Vagina (tissue), 2 donors: Measurements from ENCODE around the gene LTO1.

Experiments
- POLR2A ChIP-seq, 2 donors: fragments of 450-650 bp; IDR thresholded peaks; one replicate each; pipeline ENCODE4 v1.6.1; 2017; ENCODE audit warnings: antibody characterized with exemption in 2 of 2, mild to moderate bottlenecking in 2 of 2, moderate library complexity in 2 of 2
- TF ChIP-seq, protein P1 (sequence below), 3 experiments: fragments of 450-650 bp in 2 of 3; fragments of 200-600 bp in 1 of 3; sonication (generic) in 1 of 3; IDR thresholded peaks; one replicate each; pipeline ENCODE4 v1.5.1; 2017 to 2019; ENCODE audit warnings: antibody characterized with exemption in 3 of 3, mild to moderate bottlenecking in 2 of 3, moderate library complexity in 2 of 3

DNA sequence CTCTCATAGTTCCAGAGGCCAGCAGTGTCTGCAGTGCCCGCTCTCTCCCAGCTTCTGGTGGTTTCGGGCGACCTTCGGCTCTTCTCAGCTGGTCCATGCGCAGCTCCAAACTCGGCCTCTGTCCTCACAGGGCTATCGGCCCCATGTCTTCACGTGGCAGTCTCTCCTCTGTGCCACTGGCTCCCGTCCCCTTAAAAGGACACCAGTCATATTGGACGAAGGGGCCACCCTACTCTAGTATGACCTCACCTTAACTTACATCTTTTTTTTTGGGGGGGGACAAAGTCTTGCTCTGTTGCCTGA lies 13.8 kb downstream of the LTO1 start:
- no peak for TF ChIP-seq POLR2A (IDR thresholded peaks at IDR 0.05)
- TF ChIP-seq, protein P1, sequence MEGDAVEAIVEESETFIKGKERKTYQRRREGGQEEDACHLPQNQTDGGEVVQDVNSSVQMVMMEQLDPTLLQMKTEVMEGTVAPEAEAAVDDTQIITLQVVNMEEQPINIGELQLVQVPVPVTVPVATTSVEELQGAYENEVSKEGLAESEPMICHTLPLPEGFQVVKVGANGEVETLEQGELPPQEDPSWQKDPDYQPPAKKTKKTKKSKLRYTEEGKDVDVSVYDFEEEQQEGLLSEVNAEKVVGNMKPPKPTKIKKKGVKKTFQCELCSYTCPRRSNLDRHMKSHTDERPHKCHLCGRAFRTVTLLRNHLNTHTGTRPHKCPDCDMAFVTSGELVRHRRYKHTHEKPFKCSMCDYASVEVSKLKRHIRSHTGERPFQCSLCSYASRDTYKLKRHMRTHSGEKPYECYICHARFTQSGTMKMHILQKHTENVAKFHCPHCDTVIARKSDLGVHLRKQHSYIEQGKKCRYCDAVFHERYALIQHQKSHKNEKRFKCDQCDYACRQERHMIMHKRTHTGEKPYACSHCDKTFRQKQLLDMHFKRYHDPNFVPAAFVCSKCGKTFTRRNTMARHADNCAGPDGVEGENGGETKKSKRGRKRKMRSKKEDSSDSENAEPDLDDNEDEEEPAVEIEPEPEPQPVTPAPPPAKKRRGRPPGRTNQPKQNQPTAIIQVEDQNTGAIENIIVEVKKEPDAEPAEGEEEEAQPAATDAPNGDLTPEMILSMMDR (IDR thresholded peaks at IDR 0.05): no peak
